Endodermal cell (in vitro differentiated cells): Measurements from ENCODE around the gene CPM. TPM values are rescaled to one million over a fixed set of nuclear protein-coding genes. Genes with fewer than 3 reads are reported as not detected.

Experiments used
- DNase-seq: peaks from one replicate; pipeline ENCODE4 v3.0.0-alpha.2; 2017
- H3K27ac ChIP-seq: 2 replicates; pipeline ENCODE4 v1.5.1; 2013; ENCODE audit warnings: mild to moderate bottlenecking, low read depth, low read length, moderate library complexity
- H3K27me3 ChIP-seq: 2 replicates; pipeline ENCODE4 v1.6.1; 2013; ENCODE audit warnings: mild to moderate bottlenecking, low read length, moderate library complexity; ENCODE audit not compliant: insufficient read depth, control insufficient read depth, poor library complexity, severe bottlenecking
- H3K36me3 ChIP-seq: 2 replicates; pipeline ENCODE4 v1.7.0; 2013; ENCODE audit warnings: mild to moderate bottlenecking, low read length, moderate library complexity; ENCODE audit not compliant: control insufficient read depth, insufficient read depth
- H3K4me1 ChIP-seq: one replicate; pipeline ENCODE4 v1.7.0; 2013; ENCODE audit warnings: low read length; ENCODE audit not compliant: control insufficient read depth, insufficient read depth
- H3K4me3 ChIP-seq: 2 replicates; pipeline ENCODE4 v1.5.1; 2013; ENCODE audit warnings: mild to moderate bottlenecking, low read length, moderate library complexity
- H3K9ac ChIP-seq: 2 replicates; pipeline ENCODE4 v1.6.1; 2013; ENCODE audit warnings: mild to moderate bottlenecking, low read length, moderate library complexity; ENCODE audit not compliant: poor library complexity, severe bottlenecking; ENCODE audit errors: extremely low read depth
- H3K9me3 ChIP-seq: 2 replicates; pipeline ENCODE4 v1.6.1; 2013; ENCODE audit warnings: mild to moderate bottlenecking, low read length, moderate library complexity; ENCODE audit not compliant: control insufficient read depth
- H3K27ac Mint-ChIP-seq: 2 replicates; pipeline ENCODE4 v1.8.0; 2020; ENCODE audit warnings: mixed read lengths
- H3K27me3 Mint-ChIP-seq: 2 replicates; pipeline ENCODE4 v1.8.0; 2021; ENCODE audit warnings: mild to moderate bottlenecking, mixed read lengths; ENCODE audit not compliant: insufficient read depth
- H3K36me3 Mint-ChIP-seq: 2 replicates; pipeline ENCODE4 v1.8.0; 2020; ENCODE audit warnings: low read depth, mixed read lengths
- H3K4me1 Mint-ChIP-seq: 2 replicates; pipeline ENCODE4 v1.8.0; 2020; ENCODE audit warnings: mixed read lengths
- H3K4me3 Mint-ChIP-seq: 2 replicates; pipeline ENCODE4 v1.8.0; 2020; ENCODE audit warnings: mild to moderate bottlenecking, moderate library complexity, mixed read lengths
- H3K9me3 Mint-ChIP-seq: 2 replicates; pipeline ENCODE4 v1.8.0; 2020; ENCODE audit warnings: mild to moderate bottlenecking, mixed read lengths
- CTCF ChIP-seq: fragments of 200-600 bp; sonication (generic); conservative IDR thresholded peaks from 2 replicates; pipeline ENCODE4 v1.5.0; 2021; ENCODE audit warnings: antibody characterized with exemption, mild to moderate bottlenecking
- WGBS, 2 experiments: methylation state at CpG; one replicate each; pipeline versions ENCODE4 v1.1.5 to v1.1.7; 2013; ENCODE audit warnings: missing lambda C conversion rate in 2 of 2, mixed read lengths in 1 of 2; ENCODE audit not compliant: insufficient coverage in 1 of 2, insufficient read length in 1 of 2; 5-methylcytosine and 5-hydroxymethylcytosine counted together
- total RNA-seq, 2 donors: library from RNA; stranded (reverse); fragmentation: NEBNext Ultra II Directional in 1 of 2; extraction: Animal tissue kit (Norgen Biotek cat#: 25700) in 1 of 2; gene quantifications; 2 replicates in 1 of 2; 3 replicates in 1 of 2; pipeline ENCODE4 v1.2.1, GENCODE V29; 2021

The CPM gene
- total RNA-seq, 2 donors from 2014 or later, result 0.80 to 0.86 TPM

GRCh38 chr12:68976395-68976841 lies 43.4 kb upstream of the CPM start:
- no peaks in the 10 kb centered on the region for H3K36me3 ChIP-seq
- WGBS, 2 experiments, result 75 to 85% methylated on average over 1 to 2 of the region's 2 CpGs
- H3K9me3 Mint-ChIP-seq, result no peaks in the 10 kb centered on the region
- no peaks in the 10 kb centered on the region for H3K27me3 ChIP-seq
- H3K9me3 ChIP-seq, result no peaks in the 10 kb centered on the region
- no peak overlapping the region for H3K27ac ChIP-seq
- H3K4me1 ChIP-seq, result no peaks in the 10 kb centered on the region
- no peaks in the 10 kb centered on the region for H3K4me1 Mint-ChIP-seq
- no peak overlapping the region for H3K9ac ChIP-seq
- H3K27ac Mint-ChIP-seq, result no peak overlapping the region
- no peak overlapping the region for H3K4me3 ChIP-seq
- DNase-seq, result no peak
- H3K4me3 Mint-ChIP-seq, result no peak overlapping the region
- no peak for TF ChIP-seq CTCF
- H3K27me3 Mint-ChIP-seq, result no peaks in the 10 kb centered on the region
- H3K36me3 Mint-ChIP-seq, result no peaks in the 10 kb centered on the region

GRCh38 chr12:68975811-68976210 lies 42.8 kb upstream of the CPM start:
- 94 to 97% methylated on average over 3 of the region's 3 CpGs for WGBS, 2 experiments
- Mint-ChIP-seq H3K36me3 (no peaks in the 10 kb centered on the region), H3K4me1 (no peaks in the 10 kb centered on the region), H3K27ac (no peak overlapping the region), H3K9me3 (no peaks in the 10 kb centered on the region), H3K4me3 (no peak overlapping the region), H3K27me3 (no peaks in the 10 kb centered on the region)
- no peak overlapping the region for H3K4me3 ChIP-seq
- no peaks in the 10 kb centered on the region for H3K4me1 ChIP-seq
- H3K27me3 ChIP-seq, result no peaks in the 10 kb centered on the region
- no peaks in the 10 kb centered on the region for H3K9me3 ChIP-seq
- no peak overlapping the region for H3K9ac ChIP-seq
- no peak for TF ChIP-seq CTCF
- DNase-seq, result no peak
- H3K36me3 ChIP-seq, result no peaks in the 10 kb centered on the region
- H3K27ac ChIP-seq, result no peak overlapping the region

- Histone ChIP-seq H3K36me3 (no peaks in the 10 kb centered on the region), H3K4me1 (no peaks in the 10 kb centered on the region), H3K27me3 (no peaks in the 10 kb centered on the region), H3K27ac (no peak overlapping the region), H3K9ac (no peak overlapping the region), H3K4me3 (no peak overlapping the region), H3K9me3 (no peaks in the 10 kb centered on the region)
- no peak overlapping the region for H3K4me3 Mint-ChIP-seq
- H3K9me3 Mint-ChIP-seq, result no peaks in the 10 kb centered on the region
- H3K27me3 Mint-ChIP-seq, result no peaks in the 10 kb centered on the region
- H3K36me3 Mint-ChIP-seq, result no peaks in the 10 kb centered on the region
- no peak overlapping the region for H3K27ac Mint-ChIP-seq
- TF ChIP-seq CTCF, result no peak
- H3K4me1 Mint-ChIP-seq, result no peaks in the 10 kb centered on the region
- 83 to 96% methylated on average over 1 to 2 of the region's 2 CpGs for WGBS, 2 experiments
- DNase-seq, result no peak
Observed at GRCh38 chr12:68972595-68972994, 39.6 kb upstream of the CPM start.
